Activated CD4-positive, alpha-beta T cell treated with anti-CD3 and anti-CD28 coated beads, Interleukin-2, amount 10 ng/mL, durations not matched to agents 7 days and 5 days (primary cell): ENCODE results near the gene LOXHD1. TPM values are rescaled to one million over a fixed set of nuclear protein-coding genes. Genes with fewer than 3 reads are reported as not detected.

Experiments used
- CTCF ChIA-PET: fragments of 350-600 bp; sonication (Branson Sonifier 250); formaldehyde crosslinking; loops from one replicate; lab custom pipeline; 2021; ENCODE audit warnings: antibody characterized with exemption; lab: Charles Lee
- POLR2A ChIA-PET: fragments of 350-600 bp; sonication (Branson Sonifier 250); formaldehyde crosslinking; loops from one replicate; lab custom pipeline; 2021; ENCODE audit warnings: antibody characterized with exemption; lab: Charles Lee
- DNase-seq: peaks from one replicate; pipeline ENCODE4 v3.0.0-alpha.2; 2020
- H3K27ac Mint-ChIP-seq: one replicate; pipeline ENCODE4 v1.8.0; 2021; ENCODE audit warnings: mild to moderate bottlenecking, moderate library complexity, mixed read lengths
- H3K27me3 Mint-ChIP-seq: one replicate; pipeline ENCODE4 v1.8.0; 2021; ENCODE audit warnings: mixed read lengths
- H3K36me3 Mint-ChIP-seq: one replicate; pipeline ENCODE4 v1.8.0; 2021; ENCODE audit warnings: low read depth, mixed read lengths
- H3K4me1 Mint-ChIP-seq: one replicate; pipeline ENCODE4 v1.8.0; 2021; ENCODE audit warnings: mixed read lengths
- H3K4me3 Mint-ChIP-seq: one replicate; pipeline ENCODE4 v1.8.0; 2021; ENCODE audit warnings: mild to moderate bottlenecking, moderate library complexity, mixed read lengths
- H3K9me3 Mint-ChIP-seq: one replicate; pipeline ENCODE4 v1.8.0; 2021; ENCODE audit warnings: mixed read lengths
- total RNA-seq, 2 experiments: library from RNA; stranded (reverse); gene quantifications; one replicate each; pipeline ENCODE4 v1.2.3, GENCODE V29; 2021

LOXHD1 gene
- total RNA-seq, 2 experiments from 2014 or later, result 0.25 to 0.35 TPM

- Mint-ChIP-seq H3K36me3 (no peaks in the 10 kb centered on the region), H3K4me3 (no peak overlapping the region), H3K9me3 (peaks cover 5% of the 10 kb centered on the region), H3K27ac (no peak overlapping the region), H3K27me3 (peaks cover 9% of the 10 kb centered on the region), H3K4me1 (peaks cover 18% of the 10 kb centered on the region)
- ChIA-PET POLR2A (no interaction called here), CTCF (interaction anchor here (0.8 to 2.1 kb wide), 4 partner anchors 10 to 25 kb away, joined by 3 to 7 read pairs (median 4); no protein-coding TSS in a partner anchor)
- DNase-seq, result no peak
Measured at GRCh38 chr18:46632401-46633071, 24.5 kb downstream of the LOXHD1 start.

- H3K27me3 Mint-ChIP-seq, result peaks cover 11% of the 10 kb centered on the region
- H3K27ac Mint-ChIP-seq, result no peak overlapping the region
- peaks cover 18% of the 10 kb centered on the region for H3K4me1 Mint-ChIP-seq
- H3K9me3 Mint-ChIP-seq, result peaks cover 5% of the 10 kb centered on the region
- no peaks in the 10 kb centered on the region for H3K36me3 Mint-ChIP-seq
- ChIA-PET POLR2A (no interaction called here), CTCF (interaction anchor here (1.2 kb wide), 1 partner anchor 14 kb away, joined by 7 read pairs; no protein-coding TSS in a partner anchor)
- H3K4me3 Mint-ChIP-seq, result no peak overlapping the region
- no peak for DNase-seq
Measured at GRCh38 chr18:46630991-46631390, 26.0 kb downstream of the LOXHD1 start.

- ChIA-PET CTCF (no interaction called here), POLR2A (no interaction called here)
- Mint-ChIP-seq H3K36me3 (no peaks in the 10 kb centered on the region), H3K9me3 (peaks cover 5% of the 10 kb centered on the region), H3K27ac (peak overlapping the region; percentile 65), H3K27me3 (peaks cover 13% of the 10 kb centered on the region), H3K4me1 (peaks cover 18% of the 10 kb centered on the region), H3K4me3 (no peak overlapping the region)
- peak; percentile 13 for DNase-seq
Measured at GRCh38 chr18:46630160-46630559, 26.9 kb downstream of the LOXHD1 start.

GRCh38 chr18:46629361-46629760 is 27.7 kb downstream of the LOXHD1 start:
- peaks cover 5% of the 10 kb centered on the region for H3K9me3 Mint-ChIP-seq
- no peak overlapping the region for H3K4me3 Mint-ChIP-seq
- peaks cover 2% of the 10 kb centered on the region for H3K36me3 Mint-ChIP-seq
- peaks cover 23% of the 10 kb centered on the region for H3K4me1 Mint-ChIP-seq
- CTCF ChIA-PET, result no interaction called here
- peaks cover 13% of the 10 kb centered on the region for H3K27me3 Mint-ChIP-seq
- no peak overlapping the region for H3K27ac Mint-ChIP-seq
- DNase-seq, result no peak
- POLR2A ChIA-PET, result no interaction called here

- no peak for DNase-seq
- POLR2A ChIA-PET, result no interaction called here
- H3K27ac Mint-ChIP-seq, result no peak overlapping the region
- peaks cover 2% of the 10 kb centered on the region for H3K36me3 Mint-ChIP-seq
- H3K4me1 Mint-ChIP-seq, result peaks cover 34% of the 10 kb centered on the region
- peaks cover 5% of the 10 kb centered on the region for H3K9me3 Mint-ChIP-seq
- H3K4me3 Mint-ChIP-seq, result no peak overlapping the region
- peaks cover 13% of the 10 kb centered on the region for H3K27me3 Mint-ChIP-seq
- CTCF ChIA-PET, result interaction anchor here (1.4 kb wide), 1 partner anchor 30 kb away, joined by 3 read pairs; no protein-coding TSS in a partner anchor
Measured at GRCh38 chr18:46628206-46628605, 28.8 kb downstream of the LOXHD1 start.

GRCh38 chr18:46627136-46627535 is 29.9 kb downstream of the LOXHD1 start:
- Mint-ChIP-seq H3K27me3 (peaks cover 7% of the 10 kb centered on the region), H3K36me3 (peaks cover 2% of the 10 kb centered on the region), H3K4me3 (no peak overlapping the region), H3K4me1 (peaks cover 43% of the 10 kb centered on the region), H3K9me3 (peaks cover 5% of the 10 kb centered on the region), H3K27ac (no peak overlapping the region)
- POLR2A ChIA-PET, result no interaction called here
- CTCF ChIA-PET, result interaction anchor here (0.9 to 1.4 kb wide), 2 partner anchors 10 to 31 kb away, joined by 3 read pairs; no protein-coding TSS in a partner anchor
- no peak for DNase-seq

- CTCF ChIA-PET, result interaction anchor here (0.7 to 1.2 kb wide), 4 partner anchors 24 to 788 kb away, joined by 3 read pairs; no protein-coding TSS in a partner anchor
- peaks cover 48% of the 10 kb centered on the region for H3K4me1 Mint-ChIP-seq
- H3K27me3 Mint-ChIP-seq, result peaks cover 7% of the 10 kb centered on the region
- H3K4me3 Mint-ChIP-seq, result no peak overlapping the region
- no peak for DNase-seq
- no peak overlapping the region for H3K27ac Mint-ChIP-seq
- POLR2A ChIA-PET, result no interaction called here
- no peaks in the 10 kb centered on the region for H3K9me3 Mint-ChIP-seq
- H3K36me3 Mint-ChIP-seq, result peaks cover 2% of the 10 kb centered on the region
Measured at GRCh38 chr18:46625069-46625468, 32.0 kb downstream of the LOXHD1 start.

GRCh38 chr18:46624127-46624526 is 32.9 kb downstream of the LOXHD1 start:
- Mint-ChIP-seq H3K36me3 (peaks cover 2% of the 10 kb centered on the region), H3K9me3 (no peaks in the 10 kb centered on the region), H3K4me1 (peaks cover 40% of the 10 kb centered on the region), H3K27ac (peak overlapping the region; percentile 94), H3K4me3 (no peak overlapping the region), H3K27me3 (peaks cover 7% of the 10 kb centered on the region)
- CTCF ChIA-PET, result interaction anchor here (1.6 kb wide), 1 partner anchor 451 kb away, joined by 5 read pairs; a partner anchor contains a TSS
- POLR2A ChIA-PET, result no interaction called here
- DNase-seq, result no peak

- Mint-ChIP-seq H3K27me3 (peaks cover 7% of the 10 kb centered on the region), H3K36me3 (peaks cover 2% of the 10 kb centered on the region), H3K9me3 (no peaks in the 10 kb centered on the region), H3K4me1 (peaks cover 40% of the 10 kb centered on the region), H3K4me3 (no peak overlapping the region), H3K27ac (peak overlapping the region; percentile 94)
- ChIA-PET CTCF (interaction anchor here (1.2 to 1.6 kb wide), 2 partner anchors 9 to 450 kb away, joined by 3 to 5 read pairs; a partner anchor contains a TSS), POLR2A (no interaction called here)
- DNase-seq, result peak; percentile 56
Measured at GRCh38 chr18:46623541-46623940, 33.5 kb downstream of the LOXHD1 start.

GRCh38 chr18:46622999-46623398 is 34.0 kb downstream of the LOXHD1 start:
- no peak overlapping the region for H3K4me3 Mint-ChIP-seq
- H3K27ac Mint-ChIP-seq, result peak overlapping the region; percentile 94
- peaks cover 40% of the 10 kb centered on the region for H3K4me1 Mint-ChIP-seq
- CTCF ChIA-PET, result interaction anchor here (1.2 to 1.6 kb wide), 2 partner anchors 9 to 450 kb away, joined by 3 to 5 read pairs; a partner anchor contains a TSS
- H3K36me3 Mint-ChIP-seq, result peaks cover 2% of the 10 kb centered on the region
- H3K9me3 Mint-ChIP-seq, result no peaks in the 10 kb centered on the region
- no peak for DNase-seq
- peaks cover 7% of the 10 kb centered on the region for H3K27me3 Mint-ChIP-seq
- POLR2A ChIA-PET, result no interaction called here

- ChIA-PET POLR2A (no interaction called here), CTCF (interaction anchor here (1.2 to 1.6 kb wide), 2 partner anchors 10 to 449 kb away, joined by 3 to 5 read pairs; a partner anchor contains a TSS)
- DNase-seq, result no peak
- Mint-ChIP-seq H3K27me3 (peaks cover 3% of the 10 kb centered on the region), H3K4me3 (no peak overlapping the region), H3K27ac (peak overlapping the region; percentile 15), H3K4me1 (peaks cover 42% of the 10 kb centered on the region), H3K36me3 (peaks cover 2% of the 10 kb centered on the region), H3K9me3 (no peaks in the 10 kb centered on the region)
Measured at GRCh38 chr18:46622451-46622850, 34.6 kb downstream of the LOXHD1 start.

GRCh38 chr18:46621871-46622270 is 35.1 kb downstream of the LOXHD1 start:
- H3K27me3 Mint-ChIP-seq, result peaks cover 3% of the 10 kb centered on the region
- ChIA-PET CTCF (no interaction called here), POLR2A (no interaction called here)
- H3K27ac Mint-ChIP-seq, result no peak overlapping the region
- H3K4me3 Mint-ChIP-seq, result no peak overlapping the region
- DNase-seq, result no peak
- peaks cover 43% of the 10 kb centered on the region for H3K4me1 Mint-ChIP-seq
- no peaks in the 10 kb centered on the region for H3K9me3 Mint-ChIP-seq
- peaks cover 2% of the 10 kb centered on the region for H3K36me3 Mint-ChIP-seq

- ChIA-PET POLR2A (no interaction called here), CTCF (no interaction called here)
Measured at GRCh38 chr18:46621111-46621766, 35.8 kb downstream of the LOXHD1 start.

More at GRCh38 chr18:46621111-46621766, 35.8 kb downstream of the LOXHD1 start:
- no peak for DNase-seq
- H3K27ac Mint-ChIP-seq, result peak overlapping the region; percentile 33
- H3K9me3 Mint-ChIP-seq, result no peaks in the 10 kb centered on the region
- peaks cover 2% of the 10 kb centered on the region for H3K36me3 Mint-ChIP-seq
- peaks cover 4% of the 10 kb centered on the region for H3K27me3 Mint-ChIP-seq
- H3K4me1 Mint-ChIP-seq, result peaks cover 43% of the 10 kb centered on the region
- no peak overlapping the region for H3K4me3 Mint-ChIP-seq
